Endothelial cell of umbilical vein (primary cell): ENCODE measurements around the gene KRTAP9-8. TPM values are rescaled to one million over a fixed set of nuclear protein-coding genes. Genes with fewer than 3 reads are reported as not detected.

ENCODE experiments used
- BruUV-seq: library from RNA; stranded (reverse); fragments of 400-500 nt; replicated peaks from 2 replicates; lab custom pipeline; 2021; lab: Mats Ljungman, UMichigan
- CTCF ChIA-PET: fragments of 300-600, 350-600 bp; sonication (Branson Sonifier 250); formaldehyde crosslinking; loops from one replicate; lab custom pipeline; 2021; ENCODE audit warnings: antibody characterized with exemption, inconsistent platforms; lab: Charles Lee
- POLR2A ChIA-PET: fragments of 300-600, 350-600 bp; sonication (Branson Sonifier 250); formaldehyde crosslinking; loops from one replicate; lab custom pipeline; 2021; ENCODE audit warnings: antibody characterized with exemption, inconsistent platforms; lab: Charles Lee
- DNase-seq: peaks from one replicate; pipeline ENCODE4 v3.0.0-alpha.2; 2011; ENCODE audit warnings: low read depth, low spot score
- FAIRE-seq: peaks from 2 replicates; lab custom pipeline; 2011; peaks lifted over from hg19 to GRCh38; lab: Jason Lieb, UNC
- H2AFZ ChIP-seq: 2 replicates; pipeline ENCODE4 v1.6.0; 2012; ENCODE audit warnings: low read depth, low read length, control low read depth, inconsistent platforms
- H3K27ac ChIP-seq: 2 replicates; pipeline ENCODE4 v1.5.1; 2011; ENCODE audit warnings: low read depth, mild to moderate bottlenecking, control low read depth, low read length, moderate library complexity; ENCODE audit not compliant: insufficient read depth
- H3K27me3 ChIP-seq, 2 experiments: 2 replicates each; pipeline versions ENCODE4 v1.6.0 to v1.6.1; 2011; ENCODE audit warnings: low read length in 2 of 2, mixed read lengths in 1 of 2; ENCODE audit not compliant: control insufficient read depth in 2 of 2, insufficient read depth in 2 of 2
- H3K36me3 ChIP-seq, 2 experiments: 2 replicates in 1 of 2; 3 replicates in 1 of 2; pipeline ENCODE4 v1.5.1; 2011; ENCODE audit warnings: low read length in 2 of 2, mild to moderate bottlenecking in 1 of 2, moderate library complexity in 1 of 2; ENCODE audit not compliant: control insufficient read depth in 2 of 2, insufficient read depth in 2 of 2; ENCODE audit errors: extremely low read depth in 1 of 2
- H3K4me1 ChIP-seq: 3 replicates; pipeline ENCODE4 v1.5.1; 2011; ENCODE audit warnings: mild to moderate bottlenecking, low read length; ENCODE audit not compliant: control insufficient read depth, insufficient read depth; ENCODE audit errors: extremely low read depth
- H3K4me2 ChIP-seq: 2 replicates; pipeline ENCODE4 v1.6.1; 2011; ENCODE audit warnings: low read length, control low read depth, mixed read lengths; ENCODE audit not compliant: insufficient read depth
- H3K4me3 ChIP-seq, 3 experiments: fragments of 200-600 bp in 1 of 3; sonication (generic), shearing (Covaris generic) in 1 of 3; replicated peaks in 1 of 3; 2 replicates each; pipeline ENCODE4 v1.5.1; 2011 to 2016; ENCODE audit warnings: control low read depth in 3 of 3, low read length in 3 of 3, mild to moderate bottlenecking in 2 of 3, inconsistent platforms in 1 of 3, low read depth in 1 of 3, moderate library complexity in 1 of 3; ENCODE audit not compliant: insufficient read depth in 1 of 3
- H3K79me2 ChIP-seq: 2 replicates; pipeline ENCODE4 v1.6.0; 2012; ENCODE audit warnings: low read length, inconsistent platforms; ENCODE audit not compliant: control insufficient read depth, insufficient read depth
- H3K9ac ChIP-seq: replicated peaks from 2 replicates; pipeline ENCODE3; 2011; ENCODE audit warnings: low read length, control low read depth; ENCODE audit not compliant: insufficient read depth; ENCODE audit errors: extremely low read depth
- H3K9me1 ChIP-seq: replicated peaks from 3 replicates; pipeline ENCODE4 v1.6.0; 2011; ENCODE audit warnings: mild to moderate bottlenecking, low read length; ENCODE audit not compliant: control insufficient read depth, insufficient read depth; ENCODE audit errors: extremely low read depth
- H3K9me3 ChIP-seq: replicated peaks from 2 replicates; pipeline ENCODE4 v1.5.1; 2012; ENCODE audit warnings: low read length, inconsistent platforms; ENCODE audit not compliant: control insufficient read depth, insufficient read depth
- H4K20me1 ChIP-seq: replicated peaks from 2 replicates; pipeline ENCODE3; 2011; ENCODE audit warnings: mild to moderate bottlenecking, low read length; ENCODE audit not compliant: control insufficient read depth, insufficient read depth; ENCODE audit errors: extremely low read depth
- CTCF ChIP-seq, 2 donors: IDR thresholded peaks; 1 replicate in 1 of 2; 2 replicates in 1 of 2; pipeline ENCODE4 v1.5.1; 2011; ENCODE audit warnings: low read length in 2 of 2, mild to moderate bottlenecking in 2 of 2, moderate library complexity in 2 of 2, control low read depth in 1 of 2, inconsistent platforms in 1 of 2, low read depth in 1 of 2; ENCODE audit not compliant: insufficient read depth in 1 of 2; ENCODE audit errors: extremely low read depth in 1 of 2
- EZH2 ChIP-seq: IDR thresholded peaks from 2 replicates; pipeline ENCODE4 v1.6.1; 2012; ENCODE audit warnings: borderline replicate concordance, low read depth, mild to moderate bottlenecking, moderate library complexity, low read length, inconsistent platforms; ENCODE audit not compliant: severe bottlenecking
- FOS ChIP-seq: IDR thresholded peaks from 2 replicates; pipeline ENCODE4 v1.6.1; 2011; ENCODE audit warnings: mild to moderate bottlenecking, low read length, moderate library complexity, borderline replicate concordance; ENCODE audit not compliant: insufficient read depth
- MYC ChIP-seq: IDR thresholded peaks from one replicate; pipeline ENCODE4 v1.6.1; 2011; ENCODE audit warnings: mild to moderate bottlenecking, low read depth, low read length
- dilution Hi-C: fragments of 300-500 bp; cut with MboI; formaldehyde crosslinking; loops from one replicate; pipeline ENCODE4 v1.15.0; 2019; ENCODE audit warnings: low sequenced_read_pairs; ENCODE audit not compliant: extremely low pct_ligation_motif_present
- intact Hi-C: fragments of 100-400 bp; cut with micrococcal nuclease; formaldehyde crosslinking; loops from one replicate; pipeline ENCODE4 v1.10.0; 2022
- polyA plus RNA-seq, 4 experiments: library from polyadenylated mRNA; depleted of rRNA in 3 of 4; stranded (reverse) in 3 of 4; unstranded in 1 of 4; fragments of >200 nt; gene quantifications; 2 replicates each; pipeline versions ENCODE4 v1.2.1 to v1.2.3, GENCODE V29; 2011 to 2012; ENCODE audit warnings: missing spikeins in 1 of 4
- small RNA-seq: library from RNA; depleted of rRNA; stranded (forward); fragments of <200 nt; gene quantifications from one replicate; pipeline ENCODE3, GENCODE V24; 2012; ENCODE audit warnings: low replicate concordance, low read depth; ENCODE audit not compliant: insufficient read depth, insufficient read length
- total RNA-seq: library from RNA; stranded (reverse); gene quantifications from 2 replicates; pipeline ENCODE4 v1.2.3, GENCODE V29; 2021

Gene KRTAP9-8
- total and polyA plus RNA-seq, 2 donors (not counting 3 experiments of a cell fraction or from before 2014, with no cell fraction given), result not detected

GRCh38 chr17:41287050-41287449 lies 49.3 kb downstream of the KRTAP9-8 start:
- H3K4me1 ChIP-seq, result no peaks in the 10 kb centered on the region
- TF ChIP-seq MYC (no peak), EZH2 (no peak), FOS (no peak), CTCF (IDR thresholded peaks at IDR 0.05; ENCODE audit: extremely low read depth in 1 of 2, insufficient read depth in 1 of 2, low read depth in 1 of 2, low read length in 2 of 2) (no peak)
- H3K27me3 ChIP-seq, result peaks cover 0 to 2% of the 10 kb centered on the region in 2 experiments
- no peaks in the 10 kb centered on the region for H3K36me3 ChIP-seq
- no peak overlapping the region for H3K4me3 ChIP-seq
- POLR2A ChIA-PET, result no interaction called here
- CTCF ChIA-PET, result no interaction called here
- BruUV-seq, result no TSS peak
- no peaks in the 10 kb centered on the region for H3K9me3 ChIP-seq
- no peak overlapping the region for H3K4me2 ChIP-seq
- H4K20me1 ChIP-seq, result no peaks in the 10 kb centered on the region
- DNase-seq, result no peak
- H3K79me2 ChIP-seq, result no peaks in the 10 kb centered on the region
- H3K9me1 ChIP-seq, result no peaks in the 10 kb centered on the region
- dilution Hi-C loops (no loop called here), intact Hi-C loops (no loop called here)
- FAIRE-seq, result no peak
- no peak overlapping the region for H3K9ac ChIP-seq
- no peak overlapping the region for H3K27ac ChIP-seq
- no peak overlapping the region for H2AFZ ChIP-seq

Small RNA genes within 50 kb of the gene (small RNA-seq; reads per million reads assigned to genes)
- gene KRTAP9-10P, result not detected

Other genes starting within 250 kb of the KRTAP9-8 start
Only the 30 nearest of the 41 such genes appear.
- gene KRTAP2-2, start 182.8 kb upstream of the KRTAP9-8 start, total RNA-seq, result not detected in 2 replicates
- gene KRTAP2-2, start 182.8 kb upstream of the KRTAP9-8 start, polyA plus RNA-seq, result not detected in 2 replicates
- not detected in 2 replicates for gene KRTAP2-3, start 177.9 kb upstream of the KRTAP9-8 start, total RNA-seq
- not detected in 2 replicates for gene KRTAP2-3, start 177.9 kb upstream of the KRTAP9-8 start, polyA plus RNA-seq
- not detected in 2 replicates for gene KRTAP2-4, start 172.1 kb upstream of the KRTAP9-8 start, total RNA-seq
- not detected in 2 replicates for gene KRTAP2-4, start 172.1 kb upstream of the KRTAP9-8 start, polyA plus RNA-seq
- not detected in 2 replicates for gene KRTAP4-7, start 153.8 kb upstream of the KRTAP9-8 start, total RNA-seq
- gene KRTAP4-7, start 153.8 kb upstream of the KRTAP9-8 start, polyA plus RNA-seq, result not detected in 2 replicates
- gene KRTAP4-8, start 139.9 kb upstream of the KRTAP9-8 start, total RNA-seq, result not detected in 2 replicates
- gene KRTAP4-8, start 139.9 kb upstream of the KRTAP9-8 start, polyA plus RNA-seq, result not detected in 2 replicates
- gene KRTAP4-16, start 135.8 kb upstream of the KRTAP9-8 start, total RNA-seq, result not detected in 2 replicates
- not detected in 2 replicates for gene KRTAP4-16, start 135.8 kb upstream of the KRTAP9-8 start, polyA plus RNA-seq
- gene KRTAP4-9, start 132.6 kb upstream of the KRTAP9-8 start, total RNA-seq, result not detected in 2 replicates
- not detected in 2 replicates for gene KRTAP4-9, start 132.6 kb upstream of the KRTAP9-8 start, polyA plus RNA-seq
- not detected in 2 replicates for gene KRTAP4-11, start 119.6 kb upstream of the KRTAP9-8 start, total RNA-seq
- gene KRTAP4-11, start 119.6 kb upstream of the KRTAP9-8 start, polyA plus RNA-seq, result not detected in 2 replicates
- not detected in 2 replicates for gene KRTAP4-12, start 113.8 kb upstream of the KRTAP9-8 start, total RNA-seq
- gene KRTAP4-12, start 113.8 kb upstream of the KRTAP9-8 start, polyA plus RNA-seq, result not detected in 2 replicates
- gene KRTAP4-6, start 97.5 kb upstream of the KRTAP9-8 start, total RNA-seq, result not detected in 2 replicates
- gene KRTAP4-6, start 97.5 kb upstream of the KRTAP9-8 start, polyA plus RNA-seq, result not detected in 2 replicates
- gene KRTAP4-5, start 88.2 kb upstream of the KRTAP9-8 start, total RNA-seq, result not detected in 2 replicates
- gene KRTAP4-5, start 88.2 kb upstream of the KRTAP9-8 start, polyA plus RNA-seq, result not detected in 2 replicates
- not detected in 2 replicates for gene KRTAP4-4, start 77.3 kb upstream of the KRTAP9-8 start, total RNA-seq
- gene KRTAP4-4, start 77.3 kb upstream of the KRTAP9-8 start, polyA plus RNA-seq, result not detected in 2 replicates
- gene KRTAP4-3, start 69.8 kb upstream of the KRTAP9-8 start, total RNA-seq, result not detected in 2 replicates
- not detected in 2 replicates for gene KRTAP4-3, start 69.8 kb upstream of the KRTAP9-8 start, polyA plus RNA-seq
- not detected in 2 replicates for gene KRTAP4-2, start 59.8 kb upstream of the KRTAP9-8 start, total RNA-seq
- gene KRTAP4-2, start 59.8 kb upstream of the KRTAP9-8 start, polyA plus RNA-seq, result not detected in 2 replicates
- not detected in 2 replicates for gene KRTAP4-1, start 53.1 kb upstream of the KRTAP9-8 start, total RNA-seq
- not detected in 2 replicates for gene KRTAP4-1, start 53.1 kb upstream of the KRTAP9-8 start, polyA plus RNA-seq
- gene KRTAP9-1, start 48.1 kb upstream of the KRTAP9-8 start, total RNA-seq, result not detected in 2 replicates
- not detected in 2 replicates for gene KRTAP9-1, start 48.1 kb upstream of the KRTAP9-8 start, polyA plus RNA-seq
- gene KRTAP9-2, start 11.4 kb upstream of the KRTAP9-8 start, total RNA-seq, result not detected in 2 replicates
- gene KRTAP9-2, start 11.4 kb upstream of the KRTAP9-8 start, polyA plus RNA-seq, result not detected in 2 replicates
- gene KRTAP9-3, start 5.5 kb upstream of the KRTAP9-8 start, total RNA-seq, result not detected in 2 replicates
- gene KRTAP9-3, start 5.5 kb upstream of the KRTAP9-8 start, polyA plus RNA-seq, result not detected in 2 replicates
- gene KRTAP9-4, start 11.7 kb downstream of the KRTAP9-8 start, total RNA-seq, result not detected in 2 replicates
- not detected in 2 replicates for gene KRTAP9-4, start 11.7 kb downstream of the KRTAP9-8 start, polyA plus RNA-seq
- not detected in 2 replicates for gene KRTAP9-9, start 17.4 kb downstream of the KRTAP9-8 start, total RNA-seq
- gene KRTAP9-9, start 17.4 kb downstream of the KRTAP9-8 start, polyA plus RNA-seq, result not detected in 2 replicates
- not detected in 2 replicates for gene KRTAP9-6, start 27.4 kb downstream of the KRTAP9-8 start, total RNA-seq
- not detected in 2 replicates for gene KRTAP9-6, start 27.4 kb downstream of the KRTAP9-8 start, polyA plus RNA-seq
- not detected in 2 replicates for gene KRTAP9-7, start 37.7 kb downstream of the KRTAP9-8 start, total RNA-seq
- gene KRTAP9-7, start 37.7 kb downstream of the KRTAP9-8 start, polyA plus RNA-seq, result not detected in 2 replicates
- not detected in 2 replicates for gene KRTAP29-1, start 64.9 kb downstream of the KRTAP9-8 start, total RNA-seq
- gene KRTAP29-1, start 64.9 kb downstream of the KRTAP9-8 start, polyA plus RNA-seq, result not detected in 2 replicates
- gene KRTAP16-1, start 71.3 kb downstream of the KRTAP9-8 start, total RNA-seq, result not detected in 2 replicates
- gene KRTAP16-1, start 71.3 kb downstream of the KRTAP9-8 start, polyA plus RNA-seq, result not detected in 2 replicates
- not detected in 2 replicates for gene KRTAP17-1, start 77.7 kb downstream of the KRTAP9-8 start, total RNA-seq
- not detected in 2 replicates for gene KRTAP17-1, start 77.7 kb downstream of the KRTAP9-8 start, polyA plus RNA-seq
- not detected in 2 replicates for gene KRT33A, start 112.8 kb downstream of the KRTAP9-8 start, total RNA-seq
- gene KRT33A, start 112.8 kb downstream of the KRTAP9-8 start, polyA plus RNA-seq, result not detected in 2 replicates
- gene KRT33B, start 131.8 kb downstream of the KRTAP9-8 start, total RNA-seq, result not detected in 2 replicates
- not detected in 2 replicates for gene KRT33B, start 131.8 kb downstream of the KRTAP9-8 start, polyA plus RNA-seq
- gene KRT34, start 144.3 kb downstream of the KRTAP9-8 start, total RNA-seq, result not detected in 2 replicates
- not detected in 2 replicates for gene KRT34, start 144.3 kb downstream of the KRTAP9-8 start, polyA plus RNA-seq
- not detected in 2 replicates for gene KRT31, start 159.6 kb downstream of the KRTAP9-8 start, total RNA-seq
- not detected in 2 replicates for gene KRT31, start 159.6 kb downstream of the KRTAP9-8 start, polyA plus RNA-seq
- not detected in 2 replicates for gene KRT37, start 186.6 kb downstream of the KRTAP9-8 start, total RNA-seq
- not detected in 2 replicates for gene KRT37, start 186.6 kb downstream of the KRTAP9-8 start, polyA plus RNA-seq